ENCODE measurements around the gene CLMN. TPM values are rescaled to one million over a fixed set of nuclear protein-coding genes. Genes with fewer than 3 reads are reported as not detected.

CLMN gene
- total RNA-seq, 1 experiment from 2014 or later = 33.4 TPM

GRCh38 chr14:95226801-95227200, 92.9 kb downstream of the CLMN start:
- no peaks in the 10 kb centered on the region for H4K20me1 ChIP-seq (ENCODE audit: insufficient read depth)
- no peak for ATAC-seq
- RAD21 ChIA-PET (ENCODE audit: low non-redundant PET in 1 of 2, low total read pairs in 2 of 2, uncharacterized antibody in 2 of 2, unreplicated experiment in 2 of 2) = no interaction called here
- no peaks in the 10 kb centered on the region for H3K27me3 ChIP-seq (ENCODE audit: insufficient read depth, low read length)
- H3K9me3 ChIP-seq (ENCODE audit: control insufficient read depth in 1 of 2, insufficient read depth in 1 of 2, low read depth in 1 of 2, low read length in 2 of 2) = no peaks in the 10 kb centered on the region
- H3K27ac ChIP-seq (ENCODE audit: low read depth, low read length) = no peak overlapping the region
- no peaks in the 10 kb centered on the region for H3K79me2 ChIP-seq (ENCODE audit: insufficient read depth, low read length)
- POLR2A ChIA-PET = no interaction called here
- no peak overlapping the region for H3K4me3 ChIP-seq (replicated peaks in 1 of 2; ENCODE audit: low read depth in 1 of 2, low read length in 2 of 2)
- no peak for DNase-seq (ENCODE audit: low read depth, low spot score)
- intact Hi-C loops (cut with micrococcal nuclease) = no loop called here
- H3K9me2 ChIP-seq (ENCODE audit: insufficient read depth) = no peaks in the 10 kb centered on the region
- H3K4me2 ChIP-seq (ENCODE audit: low read length) = no peak overlapping the region
- BruUV-seq (replicated peaks) = no TSS peak
- no peaks in the 10 kb centered on the region for H3K36me3 ChIP-seq (ENCODE audit: control insufficient read depth in 1 of 2, insufficient read depth in 2 of 2, low read length in 2 of 2)
- no peak overlapping the region for H2AFZ ChIP-seq (ENCODE audit: low read depth, low read length, poor library complexity, severe bottlenecking)
- CTCF ChIA-PET = no interaction called here
- H3K4me1 ChIP-seq (ENCODE audit: control insufficient read depth in 1 of 2, insufficient read depth in 2 of 2, low read length in 2 of 2) = no peaks in the 10 kb centered on the region; a peak in 1 of 4 replicates
- TF ChIP-seq CBX3 (IDR thresholded peaks at IDR 0.05; ENCODE audit: low read depth) = no peak
- TF ChIP-seq ZNF274 (IDR thresholded peaks at IDR 0.05; ENCODE audit: low read depth, low read length) = no peak
- TF ChIP-seq JUND (IDR thresholded peaks at IDR 0.05) = no peak
- TF ChIP-seq POLR2A (IDR thresholded peaks at IDR 0.05; ENCODE audit: borderline replicate concordance, extremely low read depth, insufficient read depth, insufficient read length) = no peak
- TF ChIP-seq SRF (IDR thresholded peaks at IDR 0.05; ENCODE audit: low read depth) = no peak
- no peak for TF ChIP-seq SIN3A (IDR thresholded peaks at IDR 0.05; ENCODE audit: low read depth)
- TF ChIP-seq RAD21 (IDR thresholded peaks at IDR 0.05; ENCODE audit: low read depth) = no peak
- TF ChIP-seq EZH2 (IDR thresholded peaks at IDR 0.05) = no peak
- TF ChIP-seq ZBTB33 (IDR thresholded peaks at IDR 0.05; ENCODE audit: extremely low read depth, insufficient replicate concordance, low read length) = no peak
- TF ChIP-seq EGR1 (IDR thresholded peaks at IDR 0.05; ENCODE audit: low read depth) = no peak
- TF ChIP-seq MAX (IDR thresholded peaks at IDR 0.05) = no peak
- no peak for TF ChIP-seq YY1 (IDR thresholded peaks at IDR 0.05; ENCODE audit: extremely low read depth, insufficient replicate concordance, low read depth, low read length)
- TF ChIP-seq REST (IDR thresholded peaks at IDR 0.05; ENCODE audit: low read depth) = no peak
- no peak for TF ChIP-seq ELF1 (IDR thresholded peaks at IDR 0.05; ENCODE audit: borderline replicate concordance, low read depth)
- no peak for TF ChIP-seq EZH2phosphoT487 (IDR thresholded peaks at IDR 0.05; ENCODE audit: borderline replicate concordance)
- TF ChIP-seq TCF7L2 (IDR thresholded peaks at IDR 0.05; ENCODE audit: borderline replicate concordance, extremely low read depth, insufficient read depth, insufficient read length) = no peak
- no peak for TF ChIP-seq POLR2AphosphoS5 (IDR thresholded peaks at IDR 0.05; ENCODE audit: low read depth, low read length)
- TF ChIP-seq CTCF (IDR thresholded peaks at IDR 0.05 in 2 of 3, conservative IDR thresholded peaks at IDR 0.05 in 1 of 3; ENCODE audit: borderline replicate concordance in 1 of 3, insufficient read depth in 1 of 3, low read depth in 2 of 3, low read length in 2 of 3) = no peak
- no peak overlapping the region for H3K9ac ChIP-seq (ENCODE audit: low read length)
